GM13977 (cell line): ENCODE measurements around the gene RNF169.

Experiments
- DNase-seq: peaks from one replicate; pipeline ENCODE4 v3.0.0; 2012; ENCODE audit warnings: low spot score
- CTCF ChIP-seq: IDR thresholded peaks from 2 replicates; pipeline ENCODE4 v1.5.1; 2012; ENCODE audit warnings: mild to moderate bottlenecking, control low read depth; ENCODE audit not compliant: insufficient read depth; ENCODE audit errors: extremely low read depth, missing control alignments
- in situ Hi-C: fragments of 300-500 bp; cut with MboI; formaldehyde crosslinking; loops from one replicate; pipeline ENCODE4 v1.12.0; 2022; ENCODE audit warnings: low sequenced_read_pairs, low pct_unique_long_range_greater_than_20kb, mixed read lengths, inconsistent platforms; ENCODE audit not compliant: unreplicated experiment

RNF169 gene

GRCh38 chr11:74729397-74729796 lies 19.3 kb upstream of the RNF169 start:
- no peak for DNase-seq
- TF ChIP-seq CTCF, result no peak
- in situ Hi-C loops, result no loop called here

GRCh38 chr11:74730571-74731260 lies 17.9 kb upstream of the RNF169 start:
- in situ Hi-C loops, result no loop called here
- DNase-seq, result no peak
- no peak for TF ChIP-seq CTCF

GRCh38 chr11:74731301-74732094 lies 17.2 kb upstream of the RNF169 start, which contains the start of gene CHRDL2:
Gene CHRDL2 (minus strand): TSS chr11:74731426. CDS start chr11:74730888, 538 bp downstream.
- in situ Hi-C loops, result no loop called here

GRCh38 chr11:74734559-74734925 lies 14.1 kb upstream of the RNF169 start:
- no peak for TF ChIP-seq CTCF
- in situ Hi-C loops, result no loop called here
- no peak for DNase-seq

More at GRCh38 chr11:74731301-74732094, 17.2 kb upstream of the RNF169 start, which contains the start of gene CHRDL2:
- no peak for DNase-seq
- no peak for TF ChIP-seq CTCF

GRCh38 chr11:74735365-74735928 lies 13.2 kb upstream of the RNF169 start:
- no peak for DNase-seq
- in situ Hi-C loops, result no loop called here
- TF ChIP-seq CTCF, result no peak

GRCh38 chr11:74736031-74736430 lies 12.6 kb upstream of the RNF169 start:
- DNase-seq, result no peak
- no peak for TF ChIP-seq CTCF
- in situ Hi-C loops, result no loop called here
